ENCODE results near the gene INKA1.

Gene INKA1

DNA sequence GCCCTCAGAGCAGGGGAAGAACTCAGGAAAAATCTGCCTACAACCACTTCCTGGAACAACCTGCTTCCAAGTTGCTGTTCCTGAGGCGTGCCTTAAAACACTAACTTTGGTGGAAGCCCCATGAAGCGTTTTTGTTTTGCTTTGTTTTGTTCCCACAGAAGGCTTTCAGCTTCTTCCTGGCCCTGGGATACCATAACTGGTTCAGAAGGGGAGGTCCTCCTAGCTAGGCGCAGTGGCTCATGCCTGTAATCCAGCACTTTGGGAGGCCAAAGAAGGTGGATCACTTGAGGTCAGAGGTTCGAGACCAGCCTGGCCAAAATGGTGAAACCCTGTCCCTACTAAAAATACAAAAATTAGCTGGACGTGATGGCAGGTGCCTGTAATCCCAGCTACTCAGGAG lies 15.5 kb upstream of the INKA1 start:
- TF ChIP-seq, protein P1, sequence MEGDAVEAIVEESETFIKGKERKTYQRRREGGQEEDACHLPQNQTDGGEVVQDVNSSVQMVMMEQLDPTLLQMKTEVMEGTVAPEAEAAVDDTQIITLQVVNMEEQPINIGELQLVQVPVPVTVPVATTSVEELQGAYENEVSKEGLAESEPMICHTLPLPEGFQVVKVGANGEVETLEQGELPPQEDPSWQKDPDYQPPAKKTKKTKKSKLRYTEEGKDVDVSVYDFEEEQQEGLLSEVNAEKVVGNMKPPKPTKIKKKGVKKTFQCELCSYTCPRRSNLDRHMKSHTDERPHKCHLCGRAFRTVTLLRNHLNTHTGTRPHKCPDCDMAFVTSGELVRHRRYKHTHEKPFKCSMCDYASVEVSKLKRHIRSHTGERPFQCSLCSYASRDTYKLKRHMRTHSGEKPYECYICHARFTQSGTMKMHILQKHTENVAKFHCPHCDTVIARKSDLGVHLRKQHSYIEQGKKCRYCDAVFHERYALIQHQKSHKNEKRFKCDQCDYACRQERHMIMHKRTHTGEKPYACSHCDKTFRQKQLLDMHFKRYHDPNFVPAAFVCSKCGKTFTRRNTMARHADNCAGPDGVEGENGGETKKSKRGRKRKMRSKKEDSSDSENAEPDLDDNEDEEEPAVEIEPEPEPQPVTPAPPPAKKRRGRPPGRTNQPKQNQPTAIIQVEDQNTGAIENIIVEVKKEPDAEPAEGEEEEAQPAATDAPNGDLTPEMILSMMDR (conservative IDR thresholded peaks at IDR 0.05; ENCODE audit: low read depth, low read length) = no peak
- DNase-seq (ENCODE audit: low read depth) = no peak
- H3K4me3 ChIP-seq (ENCODE audit: low read depth, low read length) = no peak overlapping the region

DNA sequence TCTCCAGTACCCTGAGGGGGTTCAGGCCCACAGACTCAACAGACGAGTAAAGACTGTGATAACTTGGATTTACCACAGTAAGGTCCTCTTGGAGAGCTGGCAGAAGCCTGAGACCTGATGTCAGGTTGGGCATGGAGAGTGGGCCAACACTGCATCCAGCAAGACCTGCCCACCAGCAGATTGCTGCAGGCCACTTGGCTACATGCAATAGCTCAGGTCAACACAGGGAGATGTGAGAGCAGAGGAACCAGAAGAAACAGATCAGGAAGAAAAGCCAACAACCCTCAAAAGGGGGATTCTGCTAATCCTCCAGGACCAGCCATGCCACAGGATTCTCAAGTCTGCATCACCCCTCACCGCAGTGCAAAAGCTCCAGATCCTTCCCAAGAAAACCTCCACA lies 15.0 kb upstream of the INKA1 start:
- no peak overlapping the region for H3K4me3 ChIP-seq (ENCODE audit: low read depth, low read length)
- no peak for DNase-seq (ENCODE audit: low read depth)
- TF ChIP-seq, protein P1 (conservative IDR thresholded peaks at IDR 0.05; ENCODE audit: low read depth, low read length) = no peak

DNA sequence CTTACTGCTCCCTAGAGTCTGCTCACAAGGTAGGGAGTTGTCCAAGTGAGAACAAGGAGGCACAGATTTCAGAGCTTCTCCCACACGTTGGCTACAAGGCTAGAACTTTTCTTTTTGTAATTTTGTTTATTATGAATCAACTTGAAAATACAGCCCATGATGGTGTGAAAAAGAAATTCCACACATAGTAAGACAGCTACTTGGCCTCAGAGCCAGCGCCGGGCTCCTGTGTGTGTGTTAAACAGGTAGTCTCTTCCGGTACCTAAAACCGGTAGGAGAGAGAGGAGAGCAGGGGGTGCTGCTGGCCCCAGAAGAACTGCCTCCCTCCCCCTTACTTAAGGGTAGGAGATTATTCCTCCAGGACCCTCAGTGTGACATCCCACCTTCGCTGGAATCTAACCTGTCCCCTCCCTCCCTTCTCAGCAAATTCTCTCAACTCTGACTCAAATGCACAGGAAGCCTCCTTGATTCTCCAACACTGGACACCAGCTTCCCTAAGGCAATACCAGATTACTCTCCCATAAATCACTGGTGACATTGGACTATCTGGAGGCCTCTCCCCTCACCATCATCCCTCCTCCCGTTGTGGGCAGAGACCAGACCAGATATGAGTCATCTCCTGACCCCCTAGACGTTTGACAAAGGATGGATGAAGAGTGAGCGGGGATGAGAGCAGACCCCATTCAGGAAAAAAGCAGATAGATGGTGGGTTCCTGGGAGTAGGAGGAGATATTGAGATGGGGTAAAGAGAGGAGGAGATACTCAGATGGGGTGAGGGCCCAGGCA lies 12.2 kb upstream of the INKA1 start:
- H3K4me3 ChIP-seq (ENCODE audit: low read depth, low read length) = no peak overlapping the region
- no peak for DNase-seq (ENCODE audit: low read depth)
- TF ChIP-seq, protein P1 (conservative IDR thresholded peaks at IDR 0.05; ENCODE audit: low read depth, low read length) = no peak

DNA sequence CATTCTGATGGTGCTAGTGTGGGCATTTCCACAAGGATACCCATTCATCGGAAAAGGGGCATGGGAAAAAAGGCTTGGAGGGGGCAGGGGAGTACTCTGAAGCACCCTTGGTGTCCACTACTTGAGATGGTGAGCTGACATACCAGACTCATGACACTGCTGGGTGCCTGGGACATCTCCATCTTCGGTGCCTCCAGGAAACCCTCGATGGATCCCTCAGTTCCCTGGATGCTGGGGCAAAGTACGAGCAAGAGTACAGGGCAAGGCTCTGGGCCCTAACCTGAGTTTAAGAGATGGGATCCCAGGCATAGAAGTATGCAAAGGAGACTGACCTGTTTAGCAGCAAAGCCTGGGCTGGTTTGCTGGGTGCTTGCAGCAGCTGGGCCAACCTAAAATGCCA lies 11.5 kb upstream of the INKA1 start:
- no peak for DNase-seq (ENCODE audit: low read depth)
- no peak overlapping the region for H3K4me3 ChIP-seq (ENCODE audit: low read depth, low read length)
- TF ChIP-seq, protein P1 (conservative IDR thresholded peaks at IDR 0.05; ENCODE audit: low read depth, low read length) = no peak

DNA sequence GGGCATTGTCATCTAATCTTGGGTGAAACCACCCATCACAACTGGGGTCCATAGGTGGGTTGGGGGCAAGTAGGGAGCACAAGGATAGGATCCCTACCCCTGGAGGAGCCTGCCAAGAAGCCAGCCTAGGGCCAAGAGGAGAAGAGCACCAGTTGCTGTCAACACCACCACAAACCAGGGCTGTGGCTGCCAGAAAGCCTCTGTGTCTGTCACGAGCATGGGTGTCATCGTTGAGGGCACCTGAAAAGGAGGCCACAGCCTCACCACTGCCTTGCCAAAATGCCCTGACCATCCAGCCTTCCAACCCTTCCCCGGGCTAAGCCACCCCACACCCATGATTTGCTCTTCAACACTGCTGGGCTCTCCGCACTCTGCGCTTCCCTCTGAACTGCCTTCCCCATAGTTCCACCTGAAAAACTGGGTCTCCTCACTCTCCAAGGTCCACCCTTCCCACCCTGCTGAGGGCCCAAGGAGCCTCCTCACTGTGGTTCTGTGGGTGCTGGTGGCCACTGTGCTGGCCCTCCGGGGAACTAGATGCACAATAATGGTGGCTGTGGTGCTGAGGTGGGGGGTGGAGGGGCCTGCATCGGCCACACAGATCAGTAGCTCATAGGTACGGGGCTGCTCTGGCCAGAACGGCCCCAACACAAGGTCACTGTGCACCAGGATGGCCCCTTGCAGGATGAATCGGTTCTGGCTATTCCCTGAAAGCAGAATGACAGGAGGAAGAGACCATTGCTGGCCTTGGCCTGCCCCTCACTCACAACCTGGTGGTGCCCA lies 10.5 kb upstream of the INKA1 start:
- TF ChIP-seq, protein P1 (conservative IDR thresholded peaks at IDR 0.05; ENCODE audit: low read depth, low read length) = no peak
- DNase-seq (ENCODE audit: low read depth) = no peak
- no peak overlapping the region for H3K4me3 ChIP-seq (ENCODE audit: low read depth, low read length)

DNA sequence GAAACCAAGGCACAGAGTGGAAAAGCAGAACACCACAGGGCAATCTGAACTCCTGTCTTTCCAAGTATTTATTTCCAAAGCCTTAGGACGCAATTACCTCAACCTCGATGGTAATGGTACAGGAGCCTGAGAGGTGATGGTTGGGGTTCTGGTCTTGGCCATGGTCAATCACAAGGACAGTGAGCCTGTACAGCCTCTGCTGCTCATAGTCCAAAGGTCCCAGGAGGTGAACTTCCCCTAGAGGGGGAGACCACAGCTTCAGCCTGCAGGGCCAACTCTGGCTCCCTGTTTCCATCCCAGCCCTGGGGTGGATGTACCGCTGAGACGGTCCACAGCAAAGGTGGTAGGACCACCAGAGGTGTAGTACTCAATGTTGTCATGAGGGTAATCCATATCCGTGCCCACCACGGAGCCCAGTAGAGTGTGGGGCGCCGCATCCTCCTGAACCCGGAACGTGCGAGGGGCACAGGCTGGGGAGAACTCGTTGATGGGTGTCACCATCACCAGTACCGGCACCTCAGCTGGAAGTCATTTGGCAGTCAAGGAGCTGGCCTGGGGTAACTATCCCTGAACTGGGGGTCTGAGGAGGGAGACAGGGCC lies 9.5 kb upstream of the INKA1 start:
- H3K4me3 ChIP-seq (ENCODE audit: low read depth, low read length) = no peak overlapping the region
- no peak for DNase-seq (ENCODE audit: low read depth)
- TF ChIP-seq, protein P1 (conservative IDR thresholded peaks at IDR 0.05; ENCODE audit: low read depth, low read length) = no peak
